SU-DHL-6 (cell line): Measurements from ENCODE around the gene TRPM1.

Source experiments
- H2AFZ ChIP-seq: fragments of 200-600 bp; sonication (generic); 2 replicates; pipeline ENCODE4 v1.6.1; 2014; ENCODE audit warnings: low read depth, mild to moderate bottlenecking, moderate library complexity, mixed read lengths, antibody characterized with exemption, low read length; ENCODE audit not compliant: severe bottlenecking
- H3F3A ChIP-seq: fragments of 200-600 bp; shearing (Covaris generic); 2 replicates; pipeline ENCODE4 v1.6.0; 2016; ENCODE audit warnings: antibody characterized with exemption, mild to moderate bottlenecking; ENCODE audit not compliant: insufficient read depth
- H3K27ac ChIP-seq: fragments of 200-600 bp; sonication (generic); 2 replicates; pipeline ENCODE4 v1.5.1; 2016; ENCODE audit warnings: low read depth, mild to moderate bottlenecking, low read length, moderate library complexity, mixed read lengths
- H3K27me3 ChIP-seq: fragments of 200-600 bp; sonication (generic), shearing (Covaris generic); 2 replicates; pipeline ENCODE4 v1.6.0; 2014; ENCODE audit warnings: mild to moderate bottlenecking, low read length
- H3K36me3 ChIP-seq: fragments of 200-600 bp; sonication (generic); 2 replicates; pipeline ENCODE4 v1.6.1; 2014; ENCODE audit warnings: mild to moderate bottlenecking, low read length, mixed read lengths
- H3K4me2 ChIP-seq: fragments of 300-600, 200-600 bp; shearing (Covaris generic), sonication (generic); 2 replicates; pipeline ENCODE4 v1.6.0; 2014; ENCODE audit warnings: low read length, low read depth, mild to moderate bottlenecking; ENCODE audit not compliant: poor library complexity, severe bottlenecking
- H3K4me3 ChIP-seq: fragments of 200-600 bp; sonication (generic); 2 replicates; pipeline ENCODE4 v1.5.1; 2014; ENCODE audit warnings: antibody characterized with exemption, low read length, mild to moderate bottlenecking, mixed read lengths; ENCODE audit not compliant: insufficient read depth, poor library complexity, severe bottlenecking
- H3K79me2 ChIP-seq: fragments of 200-600 bp; sonication (generic); 2 replicates; pipeline ENCODE4 v1.6.1; 2014; ENCODE audit warnings: mild to moderate bottlenecking, low read length, moderate library complexity; ENCODE audit not compliant: insufficient read depth
- H3K9ac ChIP-seq: fragments of 200-600 bp; sonication (generic); 2 replicates; pipeline ENCODE4 v1.7.0; 2014; ENCODE audit warnings: mild to moderate bottlenecking, low read length
- H3K9me2 ChIP-seq: fragments of 200-600 bp; sonication (generic); replicated peaks from 2 replicates; pipeline ENCODE4 v1.6.1; 2014; ENCODE audit warnings: low read length; ENCODE audit not compliant: insufficient read depth
- H3K9me3 ChIP-seq: fragments of 200-600 bp; sonication (generic); 2 replicates; pipeline ENCODE4 v1.6.1; 2014; ENCODE audit warnings: low read length, mixed read lengths; ENCODE audit not compliant: insufficient read depth
- H4K20me1 ChIP-seq: fragments of 200-600 bp; sonication (generic); 2 replicates; pipeline ENCODE4 v1.6.1; 2014; ENCODE audit warnings: low read depth, mild to moderate bottlenecking, antibody characterized with exemption, low read length, moderate library complexity, mixed read lengths
- EZH2phosphoT487 ChIP-seq: fragments of 200-600 bp; sonication (generic), shearing (Covaris generic); conservative IDR thresholded peaks from 2 replicates; pipeline ENCODE4 v1.6.1; 2018; ENCODE audit warnings: mild to moderate bottlenecking, antibody characterized with exemption, low read length, moderate library complexity, mixed read lengths
- TF ChIP-seq, protein P1 (sequence below): fragments of 200-600 bp; sonication (generic); IDR thresholded peaks from one replicate; pipeline ENCODE4 v1.5.1; 2017; ENCODE audit warnings: antibody characterized with exemption, mild to moderate bottlenecking, low read length, moderate library complexity; ENCODE audit not compliant: insufficient read depth, poor library complexity, severe bottlenecking

Gene TRPM1

DNA sequence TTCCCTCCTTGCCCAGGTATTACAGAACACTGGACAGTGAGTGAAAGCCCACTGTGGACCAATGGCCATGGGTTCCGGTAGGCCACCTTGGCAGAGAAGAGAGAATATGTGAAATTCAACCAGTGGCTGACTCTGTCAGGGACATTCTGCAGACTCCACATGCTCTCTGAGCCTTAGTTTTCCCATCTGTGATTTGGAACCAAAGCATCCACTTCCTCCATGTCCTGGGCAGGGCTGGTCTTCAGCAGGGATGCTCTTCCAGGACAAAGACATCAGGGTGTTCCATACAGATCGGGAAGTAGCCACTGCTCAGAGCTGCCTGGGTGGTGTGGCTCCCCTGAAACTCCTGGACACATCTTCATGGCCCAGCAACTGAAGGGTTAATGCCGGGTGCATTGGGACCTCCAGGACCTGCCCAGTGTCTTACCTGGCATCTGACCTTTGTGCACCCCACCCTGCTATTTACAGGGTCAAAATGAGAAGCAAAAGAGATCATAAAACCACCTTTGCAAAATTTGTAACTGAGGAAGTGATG, 28.3 kb upstream of the TRPM1 start:
- Histone ChIP-seq H3K4me2 (no peak overlapping the region), H3K27ac (no peak overlapping the region), H4K20me1 (no peaks in the 10 kb centered on the region), H3K36me3 (no peaks in the 10 kb centered on the region), H3K9ac (no peak overlapping the region), H3K9me2 (no peaks in the 10 kb centered on the region), H3K4me3 (no peak overlapping the region), H3K79me2 (no peaks in the 10 kb centered on the region), H3K9me3 (no peaks in the 10 kb centered on the region), H3F3A (no peaks in the 10 kb centered on the region), H3K27me3 (no peaks in the 10 kb centered on the region), H2AFZ (no peak overlapping the region)
- TF ChIP-seq, protein P1, sequence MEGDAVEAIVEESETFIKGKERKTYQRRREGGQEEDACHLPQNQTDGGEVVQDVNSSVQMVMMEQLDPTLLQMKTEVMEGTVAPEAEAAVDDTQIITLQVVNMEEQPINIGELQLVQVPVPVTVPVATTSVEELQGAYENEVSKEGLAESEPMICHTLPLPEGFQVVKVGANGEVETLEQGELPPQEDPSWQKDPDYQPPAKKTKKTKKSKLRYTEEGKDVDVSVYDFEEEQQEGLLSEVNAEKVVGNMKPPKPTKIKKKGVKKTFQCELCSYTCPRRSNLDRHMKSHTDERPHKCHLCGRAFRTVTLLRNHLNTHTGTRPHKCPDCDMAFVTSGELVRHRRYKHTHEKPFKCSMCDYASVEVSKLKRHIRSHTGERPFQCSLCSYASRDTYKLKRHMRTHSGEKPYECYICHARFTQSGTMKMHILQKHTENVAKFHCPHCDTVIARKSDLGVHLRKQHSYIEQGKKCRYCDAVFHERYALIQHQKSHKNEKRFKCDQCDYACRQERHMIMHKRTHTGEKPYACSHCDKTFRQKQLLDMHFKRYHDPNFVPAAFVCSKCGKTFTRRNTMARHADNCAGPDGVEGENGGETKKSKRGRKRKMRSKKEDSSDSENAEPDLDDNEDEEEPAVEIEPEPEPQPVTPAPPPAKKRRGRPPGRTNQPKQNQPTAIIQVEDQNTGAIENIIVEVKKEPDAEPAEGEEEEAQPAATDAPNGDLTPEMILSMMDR: no peak
- no peak for TF ChIP-seq EZH2phosphoT487

DNA sequence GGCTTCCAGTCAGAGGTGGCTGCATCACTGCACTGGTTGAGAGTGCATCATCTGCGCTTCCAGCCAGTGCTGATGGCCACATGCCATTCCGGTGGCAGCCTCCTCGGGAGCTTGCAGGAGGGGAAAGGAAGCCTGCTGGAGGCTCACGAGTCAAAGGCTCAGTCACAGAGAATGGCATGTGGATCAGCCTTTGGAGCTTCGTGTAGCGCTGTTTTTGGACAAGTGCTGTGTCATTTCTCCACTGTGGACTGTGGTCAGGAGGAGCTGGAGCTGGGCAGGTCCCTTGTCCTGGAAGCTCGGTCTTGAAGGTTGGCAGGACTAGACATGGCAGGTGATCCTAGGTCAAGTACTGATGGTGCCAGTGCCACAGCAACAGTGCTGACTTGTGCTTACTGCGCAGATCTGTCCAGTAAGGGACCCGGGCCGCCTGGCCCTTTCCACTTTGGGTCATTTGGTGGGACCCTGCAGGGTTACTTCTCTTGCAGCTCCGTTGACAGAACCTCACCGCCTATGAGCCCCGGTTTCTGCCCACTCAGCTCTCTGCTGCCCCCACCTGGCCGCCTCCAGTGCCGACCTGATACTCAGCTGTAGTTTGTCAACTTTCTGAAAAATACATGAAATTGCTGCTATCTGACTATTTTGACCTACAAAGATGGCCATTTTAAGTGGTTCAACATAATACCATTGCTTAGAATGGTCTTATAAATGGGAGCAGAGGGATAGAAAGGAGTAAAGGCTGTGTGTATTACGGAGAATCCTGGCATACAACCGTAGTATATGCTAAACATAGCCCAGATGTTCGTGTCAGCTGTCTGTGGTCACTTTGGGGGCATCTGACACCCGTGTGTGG, 27.6 kb upstream of the TRPM1 start:
- H3K27me3 ChIP-seq: no peaks in the 10 kb centered on the region
- TF ChIP-seq, protein P1: peak; percentile 98
- TF ChIP-seq EZH2phosphoT487: no peak
- H3K36me3 ChIP-seq: no peaks in the 10 kb centered on the region
- H3K4me2 ChIP-seq: no peak overlapping the region
- no peaks in the 10 kb centered on the region for H4K20me1 ChIP-seq
- H3K79me2 ChIP-seq: no peaks in the 10 kb centered on the region
- H3K27ac ChIP-seq: no peak overlapping the region
- no peaks in the 10 kb centered on the region for H3K9me3 ChIP-seq
- no peak overlapping the region for H3K4me3 ChIP-seq
- H3K9ac ChIP-seq: no peak overlapping the region
- no peak overlapping the region for H2AFZ ChIP-seq
- no peaks in the 10 kb centered on the region for H3F3A ChIP-seq
- H3K9me2 ChIP-seq: no peaks in the 10 kb centered on the region

DNA sequence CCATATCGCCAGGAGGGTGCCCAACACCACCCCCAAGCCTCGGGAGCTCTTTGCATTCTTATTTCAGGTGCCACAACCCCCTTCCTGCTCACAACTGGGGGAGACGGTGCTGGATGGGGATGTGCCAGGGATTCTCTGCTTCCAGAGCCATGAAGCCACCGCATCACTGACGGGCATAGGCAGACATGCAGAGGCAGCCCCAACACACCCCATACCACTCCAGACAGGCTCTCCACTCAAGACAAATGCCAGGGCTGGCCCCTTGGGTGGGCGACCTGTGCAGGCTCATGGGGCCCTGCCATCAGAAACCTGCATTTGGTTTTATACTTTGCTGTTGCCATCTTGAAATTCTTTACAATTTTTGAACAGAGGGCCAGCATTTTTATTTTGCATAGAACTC, 27.0 kb upstream of the TRPM1 start:
- H3K4me3 ChIP-seq: no peak overlapping the region
- H4K20me1 ChIP-seq: no peaks in the 10 kb centered on the region
- H3K9ac ChIP-seq: no peak overlapping the region
- no peak overlapping the region for H3K4me2 ChIP-seq
- TF ChIP-seq, protein P1: no peak
- TF ChIP-seq EZH2phosphoT487: no peak
- no peaks in the 10 kb centered on the region for H3F3A ChIP-seq
- H3K27me3 ChIP-seq: no peaks in the 10 kb centered on the region
- no peaks in the 10 kb centered on the region for H3K9me3 ChIP-seq
- no peaks in the 10 kb centered on the region for H3K36me3 ChIP-seq
- H3K79me2 ChIP-seq: no peaks in the 10 kb centered on the region
- no peak overlapping the region for H3K27ac ChIP-seq
- no peaks in the 10 kb centered on the region for H3K9me2 ChIP-seq
- no peak overlapping the region for H2AFZ ChIP-seq
